ELR (cell line): ENCODE data around the gene DNAH1.
"Not testable (repeated sequence)": the region's sequence is repeated elsewhere in the genome, so short reads cannot be mapped to it uniquely, and the experiment has no call there.

ENCODE experiments used
- DNase-seq: peaks from one replicate; pipeline ENCODE4 v3.0.0-alpha.2; 2015; ENCODE audit warnings: low read depth

DNAH1 gene

GRCh38 chr3:52315977-52316764, at the start of gene DNAH1:
DNAH1 (plus strand) TSS chr3:52316319; CDS start chr3:52322443, 6,124 bp downstream.
- no peak for DNase-seq

- DNase-seq = no peak
These were observed 48.1 kb upstream of the DNAH1 start for GRCh38 chr3:52268036-52268435.

GRCh38 chr3:52269776-52270175, 46.3 kb upstream of the DNAH1 start:
- DNase-seq = no peak

- DNase-seq = no peak
These were observed 45.8 kb upstream of the DNAH1 start for GRCh38 chr3:52270252-52270754.

DNA sequence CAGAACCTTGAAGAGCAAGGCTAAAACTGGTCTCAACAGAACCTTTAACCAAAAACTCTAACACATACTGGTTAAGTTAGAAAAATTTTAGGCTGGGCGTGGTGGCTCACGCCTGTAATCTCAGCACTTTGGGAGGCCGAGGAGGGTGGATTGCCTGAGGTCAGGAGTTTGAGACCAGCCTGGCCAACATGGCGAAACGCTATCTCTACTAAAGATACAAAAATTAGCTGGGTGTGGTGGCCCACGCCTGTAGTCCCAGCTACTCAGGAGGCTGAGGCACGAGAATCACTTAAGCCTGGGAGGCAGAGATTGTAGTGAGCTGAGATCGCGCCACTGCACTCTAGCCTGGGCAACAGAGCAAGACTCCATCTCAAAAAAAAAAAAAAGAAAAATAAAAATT, 43.9 kb upstream of the DNAH1 start:
- DNase-seq = not testable (repeated sequence)

- DNase-seq = no peak
These were observed 43.3 kb upstream of the DNAH1 start for GRCh38 chr3:52272831-52273230.

DNA sequence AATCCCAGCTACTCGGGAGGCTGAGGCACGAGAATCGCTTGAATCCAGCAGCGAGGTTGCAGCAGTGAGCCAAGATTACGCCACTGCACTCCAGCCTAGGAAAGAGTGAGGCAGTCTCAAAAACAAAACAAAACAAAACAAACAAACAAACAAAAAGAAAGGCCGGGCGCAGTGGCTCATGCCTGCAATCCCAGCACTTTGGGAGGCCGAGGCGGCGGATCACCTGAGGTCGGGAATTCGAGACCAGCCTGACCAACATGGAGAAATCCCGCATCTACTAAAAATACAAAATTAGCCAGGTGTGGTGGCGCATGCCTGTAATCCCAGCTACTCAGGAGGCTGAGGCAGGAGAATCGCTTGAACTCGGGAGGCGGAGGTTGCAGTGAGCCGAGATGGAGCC, 41.3 kb upstream of the DNAH1 start:
- DNase-seq = not testable (repeated sequence)

DNA sequence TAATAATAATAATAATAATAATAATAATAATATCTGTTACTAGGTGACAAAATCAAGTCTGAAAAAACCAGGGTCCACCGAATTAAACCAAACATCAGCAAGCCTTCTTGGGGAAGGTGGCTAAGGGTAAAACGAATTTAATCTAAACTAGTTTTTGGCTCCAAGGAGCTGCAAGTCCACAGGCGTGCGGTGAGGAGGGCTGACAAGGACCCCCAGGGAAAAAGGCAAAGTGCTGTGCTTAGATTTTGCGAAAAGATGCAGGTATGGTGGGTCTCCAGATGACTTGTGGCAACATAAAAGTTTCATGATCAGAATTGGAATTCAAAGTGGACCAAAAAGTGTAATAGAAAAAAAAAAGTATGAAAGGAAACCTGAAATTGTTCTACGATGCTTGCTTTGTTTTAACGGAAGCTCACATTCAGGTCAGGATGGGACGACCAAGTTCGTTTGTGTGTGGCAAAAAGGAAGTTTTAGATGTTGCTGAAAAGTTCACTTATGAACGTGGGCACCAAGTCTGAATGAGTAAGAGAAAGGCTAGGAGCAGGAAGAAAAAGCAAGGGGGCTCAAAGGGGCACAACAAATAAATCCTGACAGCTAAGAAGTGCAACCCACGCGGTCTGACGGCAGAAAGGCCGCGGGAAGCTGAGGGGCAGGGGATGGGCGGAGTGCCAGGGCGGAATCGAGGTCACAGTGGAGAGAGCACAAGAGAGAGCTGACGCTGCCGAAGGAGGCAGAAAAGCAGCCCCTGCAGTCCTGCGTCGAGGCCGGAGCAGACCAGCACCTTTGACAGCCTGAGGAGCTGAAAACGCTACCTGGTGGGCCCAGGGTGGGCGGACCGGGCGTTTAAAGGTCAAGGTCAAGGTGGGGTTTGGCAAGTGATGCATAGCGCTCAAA, 38.8 kb upstream of the DNAH1 start:
- peak; percentile 80 for DNase-seq

- DNase-seq = peak; percentile 60
These were observed 38.1 kb upstream of the DNAH1 start for GRCh38 chr3:52277972-52278509.

GRCh38 chr3:52278510-52279069, 37.5 kb upstream of the DNAH1 start, which contains the start of gene WDR82:
WDR82 (minus strand) TSS chr3:52278649; CDS start chr3:52278361, 288 bp downstream.
- peak; percentile 93 for DNase-seq

DNA sequence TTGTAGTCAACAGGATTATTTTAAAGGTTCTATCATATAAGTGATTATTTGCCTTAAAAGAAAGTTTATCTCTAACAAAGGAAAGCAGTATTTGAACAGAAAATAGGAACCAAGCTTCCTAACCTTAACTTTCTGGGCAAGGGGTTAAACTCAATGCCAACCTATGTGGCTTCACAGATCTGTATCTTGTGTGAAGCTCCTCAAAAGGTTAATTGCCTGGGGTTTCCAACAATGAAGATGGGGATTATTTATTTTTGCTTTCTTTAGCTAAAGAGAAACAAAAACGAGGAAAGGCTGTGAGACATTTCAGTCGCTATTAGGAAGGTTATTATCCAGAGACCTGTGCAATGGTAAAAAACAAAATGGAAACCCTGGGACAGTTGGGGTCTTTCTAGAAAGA, 36.5 kb upstream of the DNAH1 start:
- no peak for DNase-seq

GRCh38 chr3:52280050-52280461, 36.1 kb upstream of the DNAH1 start:
- no peak for DNase-seq

- peak; percentile 41 for DNase-seq
These were observed 33.9 kb upstream of the DNAH1 start for GRCh38 chr3:52281981-52282801.

DNA sequence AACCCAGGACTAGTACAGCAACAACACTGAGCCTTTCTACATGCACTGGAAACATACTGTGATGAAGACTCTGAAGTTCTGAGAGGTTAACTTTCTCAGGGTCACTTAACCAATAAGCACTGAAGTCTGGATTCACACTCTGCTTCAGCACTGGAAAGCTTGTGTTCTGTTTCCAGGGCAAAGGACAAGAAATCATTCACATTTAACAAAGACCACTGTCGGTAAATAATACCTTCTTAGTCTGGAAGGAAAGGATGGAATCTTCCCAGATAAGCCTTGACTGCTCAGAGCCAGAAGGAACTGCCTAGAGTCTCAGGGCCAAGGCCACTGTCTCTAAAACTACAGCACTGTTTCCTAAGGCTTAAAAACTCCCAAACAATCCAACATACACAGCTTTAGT, 32.8 kb upstream of the DNAH1 start:
- no peak for DNase-seq

DNA sequence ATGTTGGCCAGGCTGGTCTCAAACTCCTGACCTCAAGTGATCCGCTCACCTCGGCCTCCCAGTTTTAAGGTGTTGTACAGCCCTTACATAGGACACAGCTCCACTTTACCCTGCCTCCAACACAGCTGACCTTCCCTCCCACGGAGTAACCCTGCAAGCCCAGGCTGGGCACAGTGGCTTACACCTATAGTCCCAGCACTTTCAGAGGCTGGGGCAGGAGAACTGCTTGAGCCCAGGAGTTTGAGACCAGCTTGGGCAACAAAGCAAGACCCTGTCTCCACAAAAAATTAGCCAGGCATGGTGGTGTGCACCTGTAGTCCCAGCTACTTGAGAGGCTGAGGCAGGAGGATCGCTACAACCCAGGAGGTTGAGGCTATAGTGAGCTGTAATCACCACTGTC, 32.1 kb upstream of the DNAH1 start:
- not testable (repeated sequence) for DNase-seq

DNA sequence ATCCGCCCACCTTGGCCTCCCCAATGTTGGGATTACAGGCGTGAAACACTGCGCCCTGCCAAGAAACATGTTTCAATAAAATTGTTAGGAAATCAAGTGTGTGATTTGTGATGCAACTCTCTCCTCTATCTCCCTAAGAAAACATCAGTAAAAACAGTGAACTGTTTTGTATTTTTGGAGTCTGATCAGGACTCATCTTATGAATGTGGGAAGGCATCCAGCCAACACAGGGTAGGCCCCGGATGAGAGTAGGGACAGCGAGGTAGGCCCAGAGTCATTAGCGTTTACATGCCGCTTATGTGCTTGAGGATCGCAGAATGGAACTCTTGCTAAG, 29.4 kb upstream of the DNAH1 start:
- no peak for DNase-seq

- no peak for DNase-seq
These were observed 27.4 kb upstream of the DNAH1 start for GRCh38 chr3:52288674-52289073.

DNA sequence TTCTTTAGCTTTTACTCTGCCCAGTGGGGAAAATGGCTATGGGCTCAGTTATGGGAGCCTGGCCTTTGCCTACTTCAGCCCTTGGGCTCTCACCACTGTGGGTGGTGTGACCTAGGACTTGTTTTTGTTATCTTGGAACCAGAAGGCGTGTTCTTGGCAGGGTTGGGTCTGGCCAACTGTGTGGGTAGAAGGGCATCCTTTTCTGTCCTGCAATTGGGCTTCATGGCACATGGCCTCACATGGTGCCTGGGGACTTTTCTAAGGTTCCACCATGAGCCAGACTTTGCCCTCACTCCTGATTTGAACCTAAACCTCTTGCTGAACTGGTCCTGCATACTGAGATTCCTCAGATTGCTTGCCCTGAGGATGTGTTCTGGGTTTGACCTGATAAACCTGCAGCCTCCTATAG, 26.8 kb upstream of the DNAH1 start:
- no peak for DNase-seq

DNA sequence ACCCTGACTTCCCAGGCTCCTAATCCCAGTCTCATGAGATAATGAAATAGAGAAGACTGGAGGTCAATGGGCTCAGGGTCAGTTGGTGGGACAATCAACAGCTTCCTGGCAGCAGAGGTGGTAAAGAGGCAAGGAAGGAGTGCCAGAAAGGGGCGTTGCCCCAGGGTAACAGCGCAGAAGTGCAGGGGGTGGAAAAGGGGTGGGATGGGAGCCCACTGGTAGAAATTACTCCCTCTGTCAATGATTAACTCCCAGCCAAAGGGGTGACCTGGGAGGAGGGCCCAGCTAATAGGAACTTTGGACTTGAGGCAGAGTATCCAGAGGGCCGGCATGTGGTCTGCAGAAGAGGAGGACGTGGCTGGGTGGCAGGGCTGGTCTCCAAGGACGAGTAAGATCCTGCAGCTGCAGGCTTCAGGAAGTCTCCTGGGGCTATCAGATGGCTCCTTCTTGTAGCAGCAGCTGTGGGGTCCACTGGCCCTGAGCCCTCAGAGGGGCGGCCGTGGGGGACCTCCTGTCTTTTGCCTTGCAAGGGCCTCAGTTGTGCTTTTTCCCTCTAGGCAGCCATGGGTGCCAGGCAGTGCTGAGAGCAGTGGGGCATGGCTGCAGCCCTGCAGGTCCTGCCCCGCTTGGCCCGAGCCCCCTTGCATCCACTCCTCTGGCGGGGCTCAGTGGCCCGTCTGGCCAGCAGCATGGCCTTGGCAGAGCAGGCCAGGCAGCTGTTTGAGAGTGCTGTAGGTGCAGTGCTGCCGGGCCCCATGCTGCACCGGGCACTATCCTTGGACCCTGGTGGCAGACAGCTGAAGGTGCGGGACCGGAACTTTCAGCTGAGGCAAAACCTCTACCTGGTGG, 26.1 kb upstream of the DNAH1 start:
- DNase-seq = no peak
